Dedifferentiated amniotic fluid mesenchymal stem cell (primary cell): ENCODE measurements around the gene GALNT17.

Experiments used
- DNase-seq: peaks from one replicate; pipeline ENCODE4 v3.0.0-alpha.2; 2016; ENCODE audit errors: extremely low spot score

GALNT17 gene

GRCh38 chr7:71393661-71394060, 261.7 kb downstream of the GALNT17 start:
- no peak for DNase-seq

- DNase-seq, result no peak
Observed at GRCh38 chr7:71402684-71403083, 270.7 kb downstream of the GALNT17 start.

- no peak for DNase-seq
Observed at GRCh38 chr7:71403202-71403946, 271.4 kb downstream of the GALNT17 start.

GRCh38 chr7:71404726-71405345, 272.9 kb downstream of the GALNT17 start:
- DNase-seq, result no peak

GRCh38 chr7:71408271-71408670, 276.3 kb downstream of the GALNT17 start:
- no peak for DNase-seq

- no peak for DNase-seq
Observed at GRCh38 chr7:71409550-71410157, 277.7 kb downstream of the GALNT17 start.

- no peak for DNase-seq
Observed at GRCh38 chr7:71411475-71411874, 279.5 kb downstream of the GALNT17 start.

- DNase-seq, result no peak
Observed at GRCh38 chr7:71414490-71414889, 282.5 kb downstream of the GALNT17 start.

GRCh38 chr7:71419546-71420337, 287.8 kb downstream of the GALNT17 start:
- DNase-seq, result no peak

- no peak for DNase-seq
Observed at GRCh38 chr7:71422104-71422503, 290.2 kb downstream of the GALNT17 start.

GRCh38 chr7:71424166-71425035, 292.5 kb downstream of the GALNT17 start:
- DNase-seq, result no peak

GRCh38 chr7:71429083-71429482, 297.1 kb downstream of the GALNT17 start:
- DNase-seq, result no peak

- no peak for DNase-seq
Observed at GRCh38 chr7:71430246-71430645, 298.3 kb downstream of the GALNT17 start.

- no peak for DNase-seq
Observed at GRCh38 chr7:71439321-71439720, 307.4 kb downstream of the GALNT17 start.

- no peak for DNase-seq
Observed at GRCh38 chr7:71442492-71443190, 310.7 kb downstream of the GALNT17 start.

- DNase-seq, result no peak
Observed at GRCh38 chr7:71443191-71443530, 311.2 kb downstream of the GALNT17 start.

- no peak for DNase-seq
Observed at GRCh38 chr7:71444130-71444529, 312.2 kb downstream of the GALNT17 start.

- no peak for DNase-seq
Observed at GRCh38 chr7:71453630-71454029, 321.7 kb downstream of the GALNT17 start.

- no peak for DNase-seq
Observed at GRCh38 chr7:71454981-71455380, 323.0 kb downstream of the GALNT17 start.

GRCh38 chr7:71457021-71457420, 325.1 kb downstream of the GALNT17 start:
- DNase-seq, result no peak
